Right lobe of liver (tissue), 6 donors: ENCODE data around the gene DPEP2NB. TPM values are rescaled to one million over a fixed set of nuclear protein-coding genes. Genes with fewer than 3 reads are reported as not detected.

Experiments used
- ATAC-seq, 4 donors: fragments of 200-7000 bp; cut with Tn5 transposase; one replicate each; pipeline ENCODE4 v1.9.1; 2020; ENCODE audit warnings: mild to moderate bottlenecking in 4 of 4, moderate library complexity in 4 of 4
- DNase-seq, 3 donors: peaks; one replicate each; pipeline ENCODE4 v3.0.0-alpha.2; 2020
- H3K27ac ChIP-seq, 3 donors: fragments of 200-600 bp; one replicate each; pipeline ENCODE4 v1.8.0; 2022
- H3K27me3 ChIP-seq, 2 donors: fragments of 200-600 bp; one replicate each; pipeline ENCODE4 v1.8.0; 2022
- H3K36me3 ChIP-seq, 4 donors: fragments of 200-600 bp; sonication (generic) in 1 of 4; one replicate each; pipeline versions ENCODE4 v1.5.1 to v1.8.0; 2017 to 2022; ENCODE audit warnings: control low read depth in 1 of 4
- H3K4me1 ChIP-seq, 4 donors: fragments of 200-600 bp; sonication (generic) in 1 of 4; one replicate each; pipeline versions ENCODE4 v1.5.1 to v1.8.0; 2017 to 2022; ENCODE audit warnings: control low read depth in 1 of 4
- H3K4me3 ChIP-seq, 3 donors: fragments of 200-600 bp; one replicate each; pipeline ENCODE4 v1.8.0; 2022
- H3K9me3 ChIP-seq, 4 donors: fragments of 200-600 bp; sonication (generic) in 1 of 4; one replicate each; pipeline versions ENCODE4 v1.5.1 to v1.8.0; 2017 to 2022; ENCODE audit warnings: control low read depth in 1 of 4
- POLR2A ChIP-seq: fragments of 450-650 bp; IDR thresholded peaks from one replicate; pipeline ENCODE4 v1.6.1; 2017; ENCODE audit warnings: antibody characterized with exemption, mild to moderate bottlenecking
- WGBS: methylation state at CpG from one replicate; pipeline ENCODE4 v1.1.6; 2018; ENCODE audit warnings: low coverage, low lambda C conversion rate; ENCODE audit not compliant: insufficient coverage; ENCODE audit errors: missing lambda C conversion rate; 5-methylcytosine and 5-hydroxymethylcytosine counted together
- intact Hi-C, 2 donors: fragments of 100-400 bp; cut with DNase I; formaldehyde crosslinking; loops; one replicate each; pipeline versions ENCODE4 v1.11.2 to v1.14.1; 2022
- total RNA-seq, 6 experiments: library from RNA; depleted of rRNA in 2 of 6; stranded (reverse); fragments of >200 nt in 2 of 6; fragmentation: NEBNext Ultra II Directional in 3 of 6; extraction: Animal tissue kit (Norgen Biotek cat#: 25700) in 3 of 6; gene quantifications; one replicate each; pipeline versions ENCODE4 v1.1.0 to v1.2.4, GENCODE V29; 2016 to 2023
- TF ChIP-seq, protein P1 (sequence below), 4 donors: fragments of 200-600 bp in 3 of 4; fragments of 450-650 bp in 1 of 4; IDR thresholded peaks; one replicate each; pipeline versions ENCODE4 v1.5.1 to v1.8.0; 2016 to 2022; ENCODE audit warnings: antibody characterized with exemption in 4 of 4, mild to moderate bottlenecking in 2 of 4
- donor health status: DM: no; HTN: yes; CAD: no.
- donor health status: DM: no; HTN: no; CAD: no.
- donor health status: DM: no; HTN: no; CAD: no.
- donor health status: DM: no; HTN: yes; CAD: no.
- donor health status: DM: no; HTN: yes; CAD: no.

DPEP2NB gene
- total RNA-seq, 6 experiments from 2014 or later = not detected

DNA sequence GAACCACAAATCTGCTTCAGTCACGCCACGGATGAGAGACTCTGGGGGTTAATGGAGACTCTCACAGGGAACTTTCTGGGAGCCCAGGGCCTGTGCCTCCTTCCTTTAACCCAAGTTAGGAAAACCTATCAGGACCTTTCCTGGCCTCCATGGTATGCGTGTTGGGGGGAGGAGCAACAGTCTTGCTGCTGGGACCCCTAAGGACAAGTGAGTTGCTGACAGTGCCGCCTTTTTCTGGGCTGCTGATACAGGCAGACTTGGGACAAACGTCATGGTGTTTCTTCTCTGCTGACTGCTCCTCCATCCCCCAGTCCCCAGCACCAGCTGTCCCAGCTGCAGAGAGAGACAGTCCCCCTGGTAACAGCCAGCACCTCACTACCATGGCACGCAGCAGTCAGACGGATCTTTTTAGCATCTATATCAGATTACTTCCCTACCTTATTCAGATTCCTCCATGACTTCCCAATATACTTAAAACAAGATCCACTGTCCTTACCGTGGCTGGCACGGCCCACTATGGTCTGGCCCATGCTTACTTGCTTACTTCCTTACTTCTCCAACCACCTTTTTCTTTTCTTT lies 6.5 kb downstream of the DPEP2NB start:
- Histone ChIP-seq H3K4me1 (no peaks in the 10 kb centered on the region), H3K9me3 (no peaks in the 10 kb centered on the region), H3K36me3 (no peaks in the 10 kb centered on the region), H3K4me3 (no peak overlapping the region), H3K27ac (no peak overlapping the region), H3K27me3 (no peaks in the 10 kb centered on the region)
- intact Hi-C loops = no loop called here
- TF ChIP-seq, protein P1, sequence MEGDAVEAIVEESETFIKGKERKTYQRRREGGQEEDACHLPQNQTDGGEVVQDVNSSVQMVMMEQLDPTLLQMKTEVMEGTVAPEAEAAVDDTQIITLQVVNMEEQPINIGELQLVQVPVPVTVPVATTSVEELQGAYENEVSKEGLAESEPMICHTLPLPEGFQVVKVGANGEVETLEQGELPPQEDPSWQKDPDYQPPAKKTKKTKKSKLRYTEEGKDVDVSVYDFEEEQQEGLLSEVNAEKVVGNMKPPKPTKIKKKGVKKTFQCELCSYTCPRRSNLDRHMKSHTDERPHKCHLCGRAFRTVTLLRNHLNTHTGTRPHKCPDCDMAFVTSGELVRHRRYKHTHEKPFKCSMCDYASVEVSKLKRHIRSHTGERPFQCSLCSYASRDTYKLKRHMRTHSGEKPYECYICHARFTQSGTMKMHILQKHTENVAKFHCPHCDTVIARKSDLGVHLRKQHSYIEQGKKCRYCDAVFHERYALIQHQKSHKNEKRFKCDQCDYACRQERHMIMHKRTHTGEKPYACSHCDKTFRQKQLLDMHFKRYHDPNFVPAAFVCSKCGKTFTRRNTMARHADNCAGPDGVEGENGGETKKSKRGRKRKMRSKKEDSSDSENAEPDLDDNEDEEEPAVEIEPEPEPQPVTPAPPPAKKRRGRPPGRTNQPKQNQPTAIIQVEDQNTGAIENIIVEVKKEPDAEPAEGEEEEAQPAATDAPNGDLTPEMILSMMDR (IDR thresholded peaks at IDR 0.05) = no peak
- TF ChIP-seq POLR2A = no peak
- DNase-seq (no peak), ATAC-seq (no peak)
- WGBS = 63% methylated on average over 4 of the region's 9 CpGs

GRCh38 chr16:68005786-68006286 lies 9.9 kb downstream of the DPEP2NB start:
- H3K4me3 ChIP-seq = no peak overlapping the region
- TF ChIP-seq, protein P1 (IDR thresholded peaks at IDR 0.05) = no peak
- no peak for TF ChIP-seq POLR2A
- no peaks in the 10 kb centered on the region for H3K27me3 ChIP-seq
- H3K36me3 ChIP-seq = no peaks in the 10 kb centered on the region
- H3K4me1 ChIP-seq = no peaks in the 10 kb centered on the region
- ATAC-seq (peak; percentile 81 to 94 (median 92)), DNase-seq (peak in 1 of 3 donors; percentile 64)
- no peaks in the 10 kb centered on the region for H3K9me3 ChIP-seq
- 24% methylated on average over 6 of the region's 6 CpGs for WGBS
- intact Hi-C loops = no loop called here
- peak overlapping the region; percentile 62 to 78 (median 66) for H3K27ac ChIP-seq

DNA sequence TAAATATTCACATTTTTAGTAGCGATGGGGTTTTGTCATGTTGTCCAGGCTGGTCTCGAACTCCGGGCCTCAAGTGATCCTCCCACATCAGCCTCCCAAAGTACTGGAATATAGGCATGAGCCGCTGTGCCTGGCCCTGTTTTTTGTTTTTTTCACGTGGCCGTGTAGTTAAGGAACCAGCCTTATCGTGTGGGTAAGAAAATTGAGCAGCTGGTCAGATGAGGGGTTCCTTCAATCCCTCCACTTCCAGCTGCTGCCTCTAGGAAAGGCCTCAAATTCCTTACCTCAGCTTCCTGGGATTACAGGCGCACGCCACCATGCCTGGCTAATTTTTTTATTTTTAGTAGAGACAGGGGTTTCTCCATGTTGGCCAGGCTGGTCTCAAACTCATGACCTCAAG lies 10.5 kb downstream of the DPEP2NB start:
- Histone ChIP-seq H3K36me3 (no peaks in the 10 kb centered on the region), H3K27ac (peak overlapping the region; percentile 62 to 78 (median 66)), H3K9me3 (no peaks in the 10 kb centered on the region), H3K4me1 (no peaks in the 10 kb centered on the region), H3K27me3 (no peaks in the 10 kb centered on the region), H3K4me3 (no peak overlapping the region)
- TF ChIP-seq, protein P1 (IDR thresholded peaks at IDR 0.05) = no peak
- no peak for TF ChIP-seq POLR2A
- DNase-seq = no peak
- intact Hi-C loops = no loop called here
- WGBS = 84% methylated on average over 9 of the region's 9 CpGs
- ATAC-seq = no peak

GRCh38 chr16:68003031-68003430 lies 12.7 kb downstream of the DPEP2NB start:
- Histone ChIP-seq H3K36me3 (no peaks in the 10 kb centered on the region), H3K4me1 (no peaks in the 10 kb centered on the region), H3K27me3 (no peaks in the 10 kb centered on the region), H3K4me3 (no peak overlapping the region), H3K27ac (no peak overlapping the region), H3K9me3 (no peaks in the 10 kb centered on the region)
- no peak for DNase-seq
- TF ChIP-seq, protein P1 (IDR thresholded peaks at IDR 0.05) = no peak
- WGBS = 72% methylated on average over 4 of the region's 4 CpGs
- intact Hi-C loops = no loop called here
- no peak for ATAC-seq
